ENCODE measurements around the gene SH3BP4.
"Not testable (repeated sequence)": the region's sequence is repeated elsewhere in the genome, so short reads cannot be mapped to it uniquely, and the experiment has no call there.

SH3BP4 gene

GRCh38 chr2:235043762-235044500 is 92.1 kb downstream of the SH3BP4 start:
- DNase-seq: no peak

- no peak for DNase-seq
These were observed 92.9 kb downstream of the SH3BP4 start for GRCh38 chr2:235044501-235045271.

- no peak for DNase-seq
These were observed 93.6 kb downstream of the SH3BP4 start for GRCh38 chr2:235045336-235045972.

- DNase-seq: no peak
These were observed 94.1 kb downstream of the SH3BP4 start for GRCh38 chr2:235045973-235046343.

GRCh38 chr2:235046589-235046988 is 94.8 kb downstream of the SH3BP4 start:
- no peak for DNase-seq

- DNase-seq: no peak
These were observed 95.6 kb downstream of the SH3BP4 start for GRCh38 chr2:235047171-235048160.

GRCh38 chr2:235048549-235048948 is 96.7 kb downstream of the SH3BP4 start:
- no peak for DNase-seq

- no peak for DNase-seq
These were observed 97.3 kb downstream of the SH3BP4 start for GRCh38 chr2:235049069-235049468.

- DNase-seq: no peak
These were observed 97.9 kb downstream of the SH3BP4 start for GRCh38 chr2:235049719-235050118.

- DNase-seq: peak; percentile 82
These were observed 99.1 kb downstream of the SH3BP4 start for GRCh38 chr2:235050980-235051351.

- no peak for DNase-seq
These were observed 99.8 kb downstream of the SH3BP4 start for GRCh38 chr2:235051436-235052260.

- DNase-seq: no peak
These were observed 100.9 kb downstream of the SH3BP4 start for GRCh38 chr2:235052514-235053354.

GRCh38 chr2:235053651-235054050 is 101.8 kb downstream of the SH3BP4 start:
- DNase-seq: no peak

GRCh38 chr2:235054475-235054874 is 102.7 kb downstream of the SH3BP4 start:
- DNase-seq: no peak

- no peak for DNase-seq
These were observed 103.1 kb downstream of the SH3BP4 start for GRCh38 chr2:235054919-235055318.

- DNase-seq: no peak
These were observed 104.2 kb downstream of the SH3BP4 start for GRCh38 chr2:235055891-235056516.

- no peak for DNase-seq
These were observed 105.0 kb downstream of the SH3BP4 start for GRCh38 chr2:235056768-235057167.

GRCh38 chr2:235057616-235058015 is 105.8 kb downstream of the SH3BP4 start:
- DNase-seq: not testable (repeated sequence)

- DNase-seq: no peak
These were observed 107.3 kb downstream of the SH3BP4 start for GRCh38 chr2:235059161-235059560.

GRCh38 chr2:235061656-235062055 is 109.8 kb downstream of the SH3BP4 start:
- no peak for DNase-seq
